Stimulated activated CD4-positive, alpha-beta T cell treated with anti-CD3 and anti-CD28 coated beads, Interleukin-2, amount 100 ng/mL, for 48 hours (primary cell): ENCODE measurements around the gene SCFD1.
"Not testable (repeated sequence)": the region's sequence is repeated elsewhere in the genome, so short reads cannot be mapped to it uniquely, and the experiment has no call there.

Experiments used
- DNase-seq, 2 donors: peaks; one replicate each; pipeline ENCODE4 v3.0.0-alpha.2; 2020

Gene SCFD1

GRCh38 chr14:30680036-30680435 lies 57.9 kb downstream of the SCFD1 start:
- no peak for DNase-seq

GRCh38 chr14:30680776-30681175 lies 58.7 kb downstream of the SCFD1 start:
- not testable (repeated sequence) for DNase-seq

- DNase-seq = no peak
These were observed 59.7 kb downstream of the SCFD1 start for GRCh38 chr14:30681752-30682355.

DNA sequence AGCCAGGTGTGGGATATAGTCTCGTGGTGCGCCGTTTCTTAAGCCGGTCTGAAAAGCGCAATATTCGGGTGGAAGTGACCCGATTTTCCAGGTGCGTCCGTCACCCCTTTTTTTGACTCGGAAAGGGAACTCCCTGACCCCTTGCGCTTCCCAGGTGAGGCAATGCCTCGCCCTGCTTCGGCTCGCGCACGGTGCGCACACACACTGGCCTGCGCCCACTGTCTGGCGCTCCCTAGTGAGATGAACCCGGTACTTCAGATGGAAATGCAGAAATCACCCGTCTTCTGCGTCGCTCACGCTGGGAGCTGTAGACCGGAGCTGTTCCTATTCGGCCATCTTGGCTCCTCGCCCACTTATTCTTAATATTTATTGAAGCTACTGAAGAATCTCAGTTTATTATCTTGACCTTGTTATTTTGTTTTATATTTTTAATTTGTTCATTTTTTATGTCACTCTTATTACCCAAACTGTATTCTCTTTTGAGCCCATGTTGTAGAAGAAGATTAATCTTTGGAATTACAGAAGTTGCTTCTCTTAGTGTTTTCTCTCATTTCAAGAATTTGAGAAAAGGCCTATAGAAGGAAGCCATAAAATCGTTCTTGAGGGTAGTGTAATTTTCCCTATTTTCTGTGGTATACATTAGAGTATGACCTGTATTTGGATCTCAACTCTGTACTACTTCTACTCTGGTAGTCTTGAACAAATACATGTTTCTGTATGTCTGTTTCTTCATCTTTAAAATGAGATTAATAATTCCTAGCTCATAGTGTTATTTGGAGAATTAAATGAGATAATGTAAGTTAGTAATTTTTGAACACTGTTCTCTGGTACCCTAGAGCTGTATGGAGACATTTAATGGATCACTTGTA lies 68.6 kb downstream of the SCFD1 start:
- not testable (repeated sequence) for DNase-seq

DNA sequence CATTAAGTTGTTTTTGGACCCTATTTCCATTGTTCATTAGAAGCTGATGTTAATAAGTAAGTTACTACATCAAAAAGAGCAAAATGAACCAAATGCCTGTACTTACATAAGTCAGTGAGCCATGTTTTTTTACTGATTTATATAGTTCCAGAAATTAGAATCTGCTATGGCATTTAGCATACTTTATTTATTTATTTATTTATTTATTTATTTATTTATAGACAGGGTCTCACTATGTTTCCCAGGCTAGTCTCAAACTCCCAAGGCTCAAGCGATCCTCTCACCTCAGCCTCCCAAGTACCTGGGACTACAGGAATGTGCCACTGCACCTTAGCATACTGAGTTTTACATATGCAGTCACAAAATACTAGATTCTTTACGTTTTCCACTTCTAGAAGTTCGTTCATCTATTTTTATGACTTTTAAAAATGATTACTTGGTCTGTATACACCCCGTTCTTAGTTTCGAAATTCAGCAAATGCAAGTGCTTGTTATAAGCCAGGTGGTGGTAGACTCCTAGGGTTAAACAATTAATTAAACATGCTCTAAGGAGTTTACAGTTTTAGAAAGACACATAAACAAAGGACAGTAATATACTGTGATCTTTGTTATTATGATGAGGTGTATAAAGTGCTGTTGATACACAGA lies 69.8 kb downstream of the SCFD1 start:
- DNase-seq = no peak

DNA sequence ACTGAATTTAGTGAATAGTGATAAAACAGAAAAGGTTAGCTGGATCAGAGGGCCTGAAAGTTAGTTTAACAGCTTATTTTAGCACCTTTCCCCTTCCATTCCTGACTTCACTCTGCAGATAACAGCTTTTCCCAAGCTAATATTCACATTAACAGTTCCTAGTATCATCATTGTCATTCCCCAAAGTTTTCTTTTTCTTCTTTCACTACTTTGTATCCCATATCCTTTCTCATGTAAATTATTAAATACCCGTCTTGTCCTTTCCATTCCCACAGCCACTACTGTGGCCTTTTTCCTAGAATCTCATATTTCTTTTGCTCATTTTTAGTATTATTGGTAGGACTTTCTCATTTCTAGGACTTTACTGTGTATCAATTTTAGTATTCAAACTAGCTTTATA lies 70.5 kb downstream of the SCFD1 start:
- DNase-seq = no peak

GRCh38 chr14:30698463-30698862 lies 76.3 kb downstream of the SCFD1 start:
- no peak for DNase-seq

DNA sequence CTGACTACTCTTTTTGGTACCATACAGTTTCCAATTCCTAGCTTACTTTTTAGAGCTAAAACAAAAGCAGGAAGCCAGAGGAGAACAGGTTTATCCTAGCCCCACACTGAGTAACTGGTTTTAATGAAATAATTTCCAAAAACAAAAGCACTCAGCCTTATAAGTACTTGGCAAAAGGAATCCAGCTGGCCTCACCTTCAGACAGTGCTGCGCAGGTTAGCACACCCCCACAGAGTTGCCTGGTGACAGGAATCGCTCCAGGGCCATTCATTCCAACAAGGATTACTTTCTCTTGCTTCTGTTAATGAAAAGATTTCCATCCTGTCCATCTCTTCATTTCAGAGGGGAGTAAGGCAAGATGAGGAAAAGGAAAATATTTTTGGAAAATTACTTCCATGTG lies 84.6 kb downstream of the SCFD1 start:
- no peak for DNase-seq

- no peak for DNase-seq
These were observed 86.0 kb downstream of the SCFD1 start for GRCh38 chr14:30708157-30708556.

DNA sequence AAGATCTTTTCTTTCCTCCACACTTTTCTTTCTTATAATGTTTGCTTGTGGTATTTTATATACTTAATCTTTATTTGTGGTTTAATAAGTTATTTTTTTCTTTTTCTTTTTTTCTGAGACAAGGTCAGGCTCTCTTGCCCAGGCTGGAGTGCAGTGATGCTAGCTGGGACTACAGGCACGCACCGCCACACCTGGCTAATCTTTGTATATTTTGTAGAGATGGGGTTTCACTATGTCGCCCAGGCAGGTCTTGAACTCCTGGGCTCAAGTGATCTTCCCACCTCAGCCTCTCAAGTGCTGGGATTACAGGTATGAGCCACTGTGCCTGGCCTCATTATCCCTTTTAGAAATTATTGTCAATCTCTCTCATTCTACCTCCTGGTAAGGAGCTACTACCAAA lies 87.1 kb downstream of the SCFD1 start:
- no peak for DNase-seq

DNA sequence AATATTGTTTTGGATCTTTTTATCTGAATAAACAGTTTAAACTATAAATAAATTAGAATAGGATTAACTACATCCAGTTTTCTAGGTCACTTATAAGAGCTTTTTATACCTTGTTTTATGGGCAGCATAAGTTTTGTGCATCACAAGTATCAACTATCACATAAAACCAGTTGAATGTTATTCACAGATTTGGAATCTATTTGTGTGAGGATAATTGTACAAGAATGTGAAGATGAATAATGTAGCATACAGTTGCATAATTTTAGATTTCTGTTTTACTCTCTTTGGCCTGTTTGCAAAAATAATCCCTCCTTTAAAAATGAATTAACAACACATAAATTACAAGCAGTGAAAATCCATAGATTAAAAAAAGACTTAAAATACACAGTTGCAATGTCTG lies 88.8 kb downstream of the SCFD1 start:
- no peak for DNase-seq

- no peak for DNase-seq
These were observed 97.0 kb downstream of the SCFD1 start for GRCh38 chr14:30719137-30719536.

DNA sequence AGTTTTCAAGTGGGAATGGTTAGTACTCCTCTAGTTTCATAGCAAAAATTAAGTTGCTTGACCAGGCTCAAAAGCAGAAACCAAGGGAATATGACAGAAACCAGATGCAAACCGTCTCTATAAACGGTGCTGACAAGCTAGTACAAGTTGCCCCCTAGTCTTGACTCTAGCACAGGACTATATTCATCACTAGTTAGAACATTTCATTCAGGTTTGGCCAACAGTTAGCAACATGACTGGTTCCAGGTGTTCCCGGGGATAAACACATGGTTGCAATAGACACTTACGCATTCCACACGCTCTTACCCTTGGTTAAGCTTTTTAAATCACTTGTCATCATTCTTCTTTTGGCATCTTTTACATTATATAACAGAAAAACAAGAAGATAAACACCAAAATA lies 103.6 kb downstream of the SCFD1 start:
- DNase-seq = no peak

DNA sequence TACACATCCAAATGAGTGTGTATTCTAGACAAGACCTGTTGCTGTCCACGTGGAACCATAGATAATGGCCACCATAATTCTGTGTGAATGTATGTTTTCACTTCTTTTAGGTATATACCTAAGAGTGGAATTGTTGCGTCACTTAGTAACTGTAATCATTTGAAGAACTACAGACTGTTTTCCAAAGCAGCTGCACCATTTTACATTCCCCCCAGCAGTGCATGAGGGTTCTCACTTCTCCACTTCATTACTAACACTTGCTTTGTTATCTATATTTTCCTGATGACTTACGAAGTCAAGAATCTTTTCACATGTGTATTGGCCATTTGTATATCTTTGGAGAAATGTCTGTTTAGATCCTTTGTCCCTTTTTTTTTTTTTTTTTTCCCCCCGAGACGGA lies 106.4 kb downstream of the SCFD1 start:
- DNase-seq = no peak

DNA sequence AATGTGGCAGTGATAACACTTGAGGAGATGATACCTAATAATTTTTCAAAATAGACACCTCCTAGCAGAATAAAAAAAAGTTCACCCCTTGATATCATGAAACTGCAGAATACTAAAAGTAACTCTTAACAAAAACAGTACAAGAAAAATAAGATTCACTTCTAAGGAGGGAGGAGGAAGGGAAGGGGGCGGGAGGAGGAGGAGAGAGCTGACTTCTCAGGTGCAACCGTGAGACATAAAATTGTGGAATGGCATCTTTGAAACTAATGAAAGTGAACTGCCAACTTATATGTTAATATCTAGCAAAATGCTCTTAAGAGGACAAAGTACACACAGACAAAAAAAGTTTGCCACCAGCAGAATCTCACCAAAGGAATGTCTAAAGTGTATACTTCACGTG lies 115.8 kb downstream of the SCFD1 start:
- no peak for DNase-seq

DNA sequence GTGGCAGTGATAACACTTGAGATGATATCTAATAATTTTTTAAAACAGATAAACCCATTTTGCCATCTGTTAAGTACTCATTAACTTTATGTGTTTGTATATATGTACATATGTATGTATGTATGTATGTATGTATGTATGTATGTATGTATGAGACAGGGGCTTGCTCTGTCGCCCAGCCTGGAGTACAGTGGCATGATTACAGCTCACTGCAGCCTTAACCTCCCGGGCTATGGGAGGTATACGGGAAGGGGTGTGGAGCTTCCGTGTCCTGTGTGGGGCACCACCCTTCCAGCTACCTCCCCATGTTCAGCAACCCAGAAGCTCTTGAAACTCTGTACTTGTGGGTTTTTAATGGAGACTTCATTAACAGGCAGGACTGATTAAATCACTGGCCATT lies 116.9 kb downstream of the SCFD1 start:
- no peak for DNase-seq

- no peak for DNase-seq
These were observed 126.2 kb downstream of the SCFD1 start for GRCh38 chr14:30748343-30748742.

DNA sequence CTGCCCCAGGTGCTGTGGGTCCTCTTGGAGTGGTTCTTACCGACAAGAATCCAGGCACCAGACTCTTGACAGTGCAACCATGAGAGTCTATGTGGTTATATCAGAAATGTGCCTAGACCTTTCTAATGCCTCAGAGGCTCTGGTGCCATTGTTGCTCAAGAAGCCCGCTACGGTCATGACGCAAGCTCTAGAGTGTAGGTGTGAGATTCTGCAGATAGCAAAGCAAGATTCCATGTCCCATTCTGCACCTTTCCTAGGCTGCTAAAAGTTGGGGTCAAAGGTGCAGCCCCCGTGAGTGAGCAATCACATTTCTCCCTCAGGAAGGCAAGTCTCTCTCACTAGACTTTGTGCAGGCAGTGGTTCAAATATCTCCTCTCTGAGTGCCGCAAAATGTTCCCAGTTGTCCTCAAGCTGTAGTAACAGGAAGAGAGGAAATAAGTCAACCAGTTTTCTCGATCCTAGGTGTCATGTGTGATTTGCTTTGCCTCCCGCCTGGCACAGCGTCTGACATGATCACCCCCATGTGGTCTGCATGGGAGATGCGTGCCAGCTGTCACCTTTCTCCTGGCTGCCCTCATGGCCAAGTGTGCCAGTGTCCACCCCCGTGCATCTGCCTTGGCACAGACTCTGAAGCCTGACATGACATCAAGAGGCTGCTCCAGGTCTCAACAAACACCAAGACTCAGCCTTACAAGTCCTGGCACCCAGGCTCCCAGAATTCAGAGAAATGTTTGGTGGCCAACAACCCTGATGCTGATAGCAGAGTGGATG lies 129.7 kb downstream of the SCFD1 start:
- DNase-seq = no peak

- no peak for DNase-seq
These were observed 131.3 kb downstream of the SCFD1 start for GRCh38 chr14:30753452-30753851.

- DNase-seq = no peak
These were observed 132.7 kb downstream of the SCFD1 start for GRCh38 chr14:30754778-30755177.

DNA sequence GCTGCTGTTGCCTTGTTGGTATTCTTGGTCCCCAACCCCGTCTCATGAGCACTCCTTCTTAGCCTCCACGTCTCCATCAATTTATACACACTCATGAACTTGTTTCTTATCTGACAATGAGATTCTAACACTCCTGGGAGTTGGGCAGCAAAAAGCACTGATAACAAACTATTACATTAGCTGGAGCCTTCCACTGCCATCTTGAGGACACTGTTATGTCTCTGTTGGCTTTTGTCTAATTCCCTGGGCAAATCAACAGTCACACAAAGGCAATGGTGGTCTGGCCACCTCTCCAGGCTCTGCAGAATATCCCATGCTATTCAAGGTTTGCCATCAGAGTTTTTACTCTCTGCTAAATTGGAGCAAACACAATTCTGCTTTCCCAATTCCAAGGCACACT lies 134.5 kb downstream of the SCFD1 start:
- no peak for DNase-seq

- DNase-seq = no peak
These were observed 135.0 kb downstream of the SCFD1 start for GRCh38 chr14:30757082-30757481.
